Prostate gland (tissue), 2 donors: ENCODE data around the gene NHS.

ENCODE experiments used
- POLR2A ChIP-seq: fragments of 450-650 bp; IDR thresholded peaks from one replicate; pipeline ENCODE4 v1.6.1; 2016; ENCODE audit warnings: antibody characterized with exemption, mild to moderate bottlenecking
- POLR2AphosphoS5 ChIP-seq: sonication (generic); formaldehyde crosslinking; IDR thresholded peaks from one replicate; pipeline ENCODE4 v1.6.1; 2017; ENCODE audit warnings: antibody characterized with exemption
- TF ChIP-seq, protein P1 (sequence below), 4 experiments: fragments of 200-600 bp in 2 of 4; fragments of 450-650 bp in 2 of 4; sonication (generic) in 2 of 4; IDR thresholded peaks; 1 replicate in 3 of 4; 2 replicates in 1 of 4; pipeline ENCODE4 v1.5.1; 2016 to 2019; ENCODE audit warnings: antibody characterized with exemption in 4 of 4, mild to moderate bottlenecking in 2 of 4, moderate library complexity in 2 of 4

DNA sequence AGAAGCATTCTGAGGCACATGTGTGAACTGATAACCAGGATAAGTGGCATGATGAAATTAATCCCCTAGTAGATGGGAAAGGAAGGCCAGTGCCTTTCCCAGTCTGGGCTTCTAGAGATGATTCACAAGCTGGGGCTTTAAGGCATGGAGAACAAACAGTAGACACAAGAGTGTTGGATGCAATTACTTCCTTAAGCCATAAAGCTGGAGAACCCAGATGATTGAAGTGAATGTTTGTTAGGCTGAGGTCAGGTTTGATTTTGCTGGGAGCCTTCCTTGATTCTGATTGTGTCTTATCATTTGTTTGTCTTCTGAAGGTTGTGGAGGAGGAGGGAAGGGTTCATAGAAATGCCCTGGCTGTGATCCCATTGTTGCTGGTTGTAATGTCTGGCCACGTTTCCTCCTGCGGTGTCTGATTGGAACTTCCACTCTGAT, 125.2 kb downstream of the NHS start:
- no peak for TF ChIP-seq POLR2A
- TF ChIP-seq, protein P1, sequence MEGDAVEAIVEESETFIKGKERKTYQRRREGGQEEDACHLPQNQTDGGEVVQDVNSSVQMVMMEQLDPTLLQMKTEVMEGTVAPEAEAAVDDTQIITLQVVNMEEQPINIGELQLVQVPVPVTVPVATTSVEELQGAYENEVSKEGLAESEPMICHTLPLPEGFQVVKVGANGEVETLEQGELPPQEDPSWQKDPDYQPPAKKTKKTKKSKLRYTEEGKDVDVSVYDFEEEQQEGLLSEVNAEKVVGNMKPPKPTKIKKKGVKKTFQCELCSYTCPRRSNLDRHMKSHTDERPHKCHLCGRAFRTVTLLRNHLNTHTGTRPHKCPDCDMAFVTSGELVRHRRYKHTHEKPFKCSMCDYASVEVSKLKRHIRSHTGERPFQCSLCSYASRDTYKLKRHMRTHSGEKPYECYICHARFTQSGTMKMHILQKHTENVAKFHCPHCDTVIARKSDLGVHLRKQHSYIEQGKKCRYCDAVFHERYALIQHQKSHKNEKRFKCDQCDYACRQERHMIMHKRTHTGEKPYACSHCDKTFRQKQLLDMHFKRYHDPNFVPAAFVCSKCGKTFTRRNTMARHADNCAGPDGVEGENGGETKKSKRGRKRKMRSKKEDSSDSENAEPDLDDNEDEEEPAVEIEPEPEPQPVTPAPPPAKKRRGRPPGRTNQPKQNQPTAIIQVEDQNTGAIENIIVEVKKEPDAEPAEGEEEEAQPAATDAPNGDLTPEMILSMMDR (IDR thresholded peaks at IDR 0.05), result no peak
- TF ChIP-seq POLR2AphosphoS5, result no peak
